Measurements from ENCODE around the gene ERF. TPM values are rescaled to one million over a fixed set of nuclear protein-coding genes. Genes with fewer than 3 reads are reported as not detected.
A peak's percentile ranks its signal among the peaks of the same experiment; 100 is the strongest.

The ERF gene
- polyA plus RNA-seq, 1 donor from 2014 or later = 3.8 TPM

GRCh38 chr19:42279902-42280814 is 25.2 kb upstream of the ERF start:
- Histone ChIP-seq H3K9me3 (ENCODE audit: low read length) (no peaks in the 10 kb centered on the region), H3K36me3 (ENCODE audit: insufficient read depth, low read length) (no peaks in the 10 kb centered on the region), H3K27ac (ENCODE audit: low read length) (peak overlapping the region; percentile 99), H2AFZ (ENCODE audit: low read depth, low read length) (no peak overlapping the region), H3K9me2 (ENCODE audit: insufficient read depth, low read length) (no peaks in the 10 kb centered on the region), H4K20me1 (ENCODE audit: insufficient read depth) (peaks cover 5% of the 10 kb centered on the region), H3K27me3 (ENCODE audit: insufficient read depth, low read depth, low read length) (no peaks in the 10 kb centered on the region), H3K9ac (ENCODE audit: low read length) (peak overlapping the region; percentile 95), H3F3A (ENCODE audit: insufficient read depth, low read length, poor library complexity, severe bottlenecking) (no peaks in the 10 kb centered on the region), H3K4me3 (ENCODE audit: low read length) (peak overlapping the region; percentile 91), H3K79me2 (replicated peaks; ENCODE audit: insufficient read depth, low read length) (peaks cover 25% of the 10 kb centered on the region), H3K4me2 (ENCODE audit: low read length) (peak overlapping the region; percentile 53)
- TF ChIP-seq EP300 (conservative IDR thresholded peaks at IDR 0.05; ENCODE audit: poor library complexity, severe bottlenecking) (peak; percentile 59), POLR2AphosphoS5 (IDR thresholded peaks at IDR 0.05) (peak; percentile 81), REST (IDR thresholded peaks at IDR 0.05; ENCODE audit: borderline replicate concordance) (peak; percentile 74), EZH2 (IDR thresholded peaks at IDR 0.05; ENCODE audit: borderline replicate concordance, insufficient read depth, low read length, poor library complexity, severe bottlenecking) (no peak), SMC3 (conservative IDR thresholded peaks at IDR 0.05; ENCODE audit: poor library complexity) (peak; percentile 90), TAF1 (IDR thresholded peaks at IDR 0.05; ENCODE audit: low read depth) (no peak), RAD21 (conservative IDR thresholded peaks at IDR 0.05) (peak; percentile 88), MXI1 (conservative IDR thresholded peaks at IDR 0.05; ENCODE audit: poor library complexity, severe bottlenecking) (peak; percentile 35)
- TF ChIP-seq, protein P1, sequence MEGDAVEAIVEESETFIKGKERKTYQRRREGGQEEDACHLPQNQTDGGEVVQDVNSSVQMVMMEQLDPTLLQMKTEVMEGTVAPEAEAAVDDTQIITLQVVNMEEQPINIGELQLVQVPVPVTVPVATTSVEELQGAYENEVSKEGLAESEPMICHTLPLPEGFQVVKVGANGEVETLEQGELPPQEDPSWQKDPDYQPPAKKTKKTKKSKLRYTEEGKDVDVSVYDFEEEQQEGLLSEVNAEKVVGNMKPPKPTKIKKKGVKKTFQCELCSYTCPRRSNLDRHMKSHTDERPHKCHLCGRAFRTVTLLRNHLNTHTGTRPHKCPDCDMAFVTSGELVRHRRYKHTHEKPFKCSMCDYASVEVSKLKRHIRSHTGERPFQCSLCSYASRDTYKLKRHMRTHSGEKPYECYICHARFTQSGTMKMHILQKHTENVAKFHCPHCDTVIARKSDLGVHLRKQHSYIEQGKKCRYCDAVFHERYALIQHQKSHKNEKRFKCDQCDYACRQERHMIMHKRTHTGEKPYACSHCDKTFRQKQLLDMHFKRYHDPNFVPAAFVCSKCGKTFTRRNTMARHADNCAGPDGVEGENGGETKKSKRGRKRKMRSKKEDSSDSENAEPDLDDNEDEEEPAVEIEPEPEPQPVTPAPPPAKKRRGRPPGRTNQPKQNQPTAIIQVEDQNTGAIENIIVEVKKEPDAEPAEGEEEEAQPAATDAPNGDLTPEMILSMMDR (IDR thresholded peaks at IDR 0.05; ENCODE audit: poor library complexity, severe bottlenecking) = peak; percentile 99

- Histone ChIP-seq H4K20me1 (ENCODE audit: insufficient read depth) (no peaks in the 10 kb centered on the region), H3K9ac (ENCODE audit: low read length) (peak overlapping the region; percentile 95), H3K36me3 (ENCODE audit: insufficient read depth, low read length) (peaks cover 2% of the 10 kb centered on the region), H2AFZ (ENCODE audit: low read depth, low read length) (no peak overlapping the region), H3K9me3 (ENCODE audit: low read length) (no peaks in the 10 kb centered on the region), H3F3A (ENCODE audit: insufficient read depth, low read length, poor library complexity, severe bottlenecking) (no peaks in the 10 kb centered on the region), H3K4me2 (ENCODE audit: low read length) (peak overlapping the region; percentile 90), H3K9me2 (ENCODE audit: insufficient read depth, low read length) (no peaks in the 10 kb centered on the region), H3K27ac (ENCODE audit: low read length) (peak overlapping the region; percentile 99), H3K27me3 (ENCODE audit: insufficient read depth, low read depth, low read length) (no peaks in the 10 kb centered on the region), H3K79me2 (replicated peaks; ENCODE audit: insufficient read depth, low read length) (peaks cover 26% of the 10 kb centered on the region), H3K4me3 (ENCODE audit: low read length) (peak overlapping the region; percentile 91)
- TF ChIP-seq REST (IDR thresholded peaks at IDR 0.05; ENCODE audit: borderline replicate concordance) = no peak
- TF ChIP-seq MXI1 (conservative IDR thresholded peaks at IDR 0.05; ENCODE audit: poor library complexity, severe bottlenecking) = peak; percentile 34
Measured at GRCh38 chr19:42279155-42279901, 24.4 kb upstream of the ERF start.
